ENCODE data around the gene TRMT2A.

Gene TRMT2A

GRCh38 chr22:20099099-20099711 lies 17.8 kb downstream of the TRMT2A start:
- DNase-seq, result no peak

GRCh38 chr22:20096574-20097420 lies 20.2 kb downstream of the TRMT2A start:
- DNase-seq, result no peak

GRCh38 chr22:20095521-20095920 lies 21.5 kb downstream of the TRMT2A start:
- DNase-seq, result no peak

GRCh38 chr22:20094197-20094807 lies 22.7 kb downstream of the TRMT2A start:
- no peak for DNase-seq

DNA sequence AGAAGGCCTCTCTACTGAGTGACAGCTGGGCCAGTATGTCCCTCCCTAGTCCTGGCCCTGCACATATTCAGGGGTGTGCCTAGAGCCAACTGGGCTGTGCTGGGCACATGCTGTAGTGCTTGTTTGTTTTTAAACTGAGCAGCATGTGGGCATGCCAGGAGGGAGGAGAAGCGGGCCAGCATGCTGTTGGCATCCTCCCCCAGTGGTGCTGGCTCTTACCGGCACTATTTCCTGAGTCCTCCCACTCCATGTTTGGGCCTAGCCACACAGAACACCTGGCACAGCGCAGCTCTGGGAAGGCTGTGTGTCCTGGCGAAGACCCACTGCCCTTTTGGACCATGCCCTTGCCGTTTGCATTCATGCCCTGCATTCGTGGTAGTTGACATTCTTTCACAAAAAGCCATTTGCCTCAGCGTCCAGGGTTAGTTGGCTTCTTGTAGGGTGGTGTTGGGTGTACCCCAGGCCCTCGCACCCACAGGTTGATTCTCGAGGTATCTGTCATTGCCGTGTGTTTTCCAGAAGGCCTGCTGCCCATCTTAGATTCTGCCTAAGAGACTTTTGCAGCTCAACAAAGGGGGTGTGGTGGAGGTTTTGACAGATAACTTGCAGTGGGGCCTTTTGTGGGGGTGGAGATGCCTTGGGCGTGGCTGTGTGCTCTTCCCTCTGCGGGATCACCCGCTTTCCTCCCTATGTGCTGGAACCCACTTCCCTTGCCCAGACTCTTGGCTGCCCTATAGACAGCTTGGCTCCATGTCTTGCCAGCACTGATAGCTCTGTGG lies 23.4 kb downstream of the TRMT2A start:
- DNase-seq, result no peak

DNA sequence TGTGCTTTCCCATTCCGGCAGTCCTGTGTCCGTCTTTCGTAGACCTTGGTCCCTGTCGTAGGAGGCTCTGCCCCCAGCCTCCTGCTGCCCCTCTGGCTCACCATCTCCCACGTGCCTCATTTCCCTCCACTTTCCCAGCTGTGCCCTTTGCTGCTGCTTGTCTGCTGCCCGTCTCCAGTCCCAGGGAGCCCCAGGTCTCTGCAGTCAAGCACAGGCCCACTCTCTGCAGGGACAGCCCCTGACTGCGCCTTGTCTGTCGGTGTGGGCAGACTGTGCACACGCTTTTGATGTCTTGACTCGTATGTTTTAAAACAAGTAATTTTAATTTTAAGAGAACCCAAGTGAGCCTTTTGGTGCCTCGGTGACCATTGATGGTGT lies 24.6 kb downstream of the TRMT2A start:
- no peak for DNase-seq

- no peak for DNase-seq
Observed at GRCh38 chr22:20091690-20092476, 25.1 kb downstream of the TRMT2A start.

- DNase-seq, result no peak
Observed at GRCh38 chr22:20090730-20091240, 26.2 kb downstream of the TRMT2A start.

- no peak for DNase-seq
Observed at GRCh38 chr22:20089977-20090729, 26.9 kb downstream of the TRMT2A start.

GRCh38 chr22:20089226-20089976 lies 27.6 kb downstream of the TRMT2A start:
- DNase-seq, result no peak

DNA sequence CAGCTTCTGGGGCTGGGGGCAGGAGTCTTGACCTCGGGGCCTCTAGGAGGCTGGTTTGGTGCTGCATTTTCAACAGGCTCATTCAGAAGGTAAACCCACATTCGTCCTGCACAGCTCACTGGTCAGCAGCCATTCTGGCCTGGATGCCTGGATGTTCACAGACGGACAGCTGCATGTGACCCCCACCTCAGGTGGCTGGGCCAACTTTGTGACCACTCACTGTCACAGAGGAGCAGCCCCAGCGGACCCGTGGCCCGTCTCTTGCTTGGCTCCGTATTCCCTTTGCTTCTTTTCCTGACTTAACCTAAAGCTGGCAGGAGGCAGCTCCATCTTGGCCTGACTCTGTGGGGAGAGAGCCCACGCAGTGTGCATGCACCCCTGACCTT lies 28.8 kb downstream of the TRMT2A start:
- DNase-seq, result no peak

GRCh38 chr22:20087319-20088262 lies 29.4 kb downstream of the TRMT2A start:
- no peak for DNase-seq

- DNase-seq, result no peak
Observed at GRCh38 chr22:20086763-20087162, 30.3 kb downstream of the TRMT2A start.

DNA sequence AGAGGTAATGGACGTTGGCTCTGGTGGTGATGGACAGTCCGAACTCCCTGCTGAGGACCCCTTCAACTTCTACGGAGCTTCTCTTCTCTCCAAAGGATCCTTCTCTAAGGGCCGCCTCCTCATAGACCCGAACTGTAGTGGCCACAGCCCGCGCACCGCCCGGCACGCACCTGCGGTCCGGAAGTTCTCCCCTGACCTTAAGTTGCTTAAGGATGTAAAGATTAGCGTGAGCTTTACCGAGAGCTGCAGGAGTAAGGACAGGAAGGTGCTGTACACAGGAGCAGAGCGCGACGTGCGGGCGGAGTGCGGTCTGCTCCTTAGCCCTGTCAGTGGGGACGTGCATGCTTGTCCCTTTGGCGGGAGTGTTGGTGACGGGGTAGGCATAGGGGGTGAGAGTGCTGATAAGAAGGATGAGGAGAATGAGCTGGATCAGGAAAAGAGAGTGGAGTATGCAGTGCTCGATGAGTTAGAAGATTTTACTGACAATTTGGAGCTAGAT lies 30.9 kb downstream of the TRMT2A start:
- DNase-seq, result no peak

- DNase-seq, result no peak
Observed at GRCh38 chr22:20085651-20086050, 31.4 kb downstream of the TRMT2A start.

DNA sequence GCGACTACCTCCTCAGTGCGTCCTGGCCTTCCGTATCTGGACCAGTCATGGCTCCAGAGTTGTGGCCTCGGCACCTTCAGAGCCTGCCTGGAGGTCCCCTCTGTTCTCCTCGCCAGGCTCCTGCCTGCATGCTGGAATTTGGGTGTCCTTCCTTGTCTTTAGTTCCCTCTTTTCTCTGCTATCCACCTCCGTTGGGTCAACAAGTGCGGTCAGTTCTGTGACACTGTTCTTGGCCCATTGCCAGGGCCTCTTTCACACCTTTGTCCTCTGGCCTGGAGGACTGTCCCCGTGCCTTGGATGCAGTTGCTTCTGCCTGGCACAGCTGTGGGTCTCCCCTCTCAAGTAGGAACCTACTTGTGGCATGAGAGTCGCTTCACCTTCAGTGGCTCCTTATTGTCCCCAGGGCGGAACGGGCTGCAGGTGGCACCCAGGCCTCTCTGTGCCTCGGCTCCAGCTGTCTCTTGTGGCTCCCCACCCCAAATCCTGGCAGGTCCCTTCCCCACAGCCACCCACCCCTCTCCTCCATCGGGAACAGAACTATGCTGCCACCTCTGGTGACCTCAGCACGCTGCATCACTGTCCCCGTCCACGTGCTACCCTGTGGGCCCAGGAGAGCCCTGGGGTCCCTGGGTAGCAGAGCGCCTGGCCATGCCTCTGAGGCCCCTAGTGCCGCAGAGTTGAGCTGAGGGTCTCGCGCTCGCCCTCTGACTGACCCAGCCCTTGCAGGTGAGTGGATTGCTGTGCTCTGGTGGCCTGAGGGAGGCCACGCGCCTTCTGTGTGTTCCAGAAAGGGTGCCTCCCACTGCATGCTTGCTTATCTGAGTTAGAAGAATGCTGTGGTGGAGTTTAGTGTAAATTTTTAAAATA lies 32.2 kb downstream of the TRMT2A start:
- no peak for DNase-seq

DNA sequence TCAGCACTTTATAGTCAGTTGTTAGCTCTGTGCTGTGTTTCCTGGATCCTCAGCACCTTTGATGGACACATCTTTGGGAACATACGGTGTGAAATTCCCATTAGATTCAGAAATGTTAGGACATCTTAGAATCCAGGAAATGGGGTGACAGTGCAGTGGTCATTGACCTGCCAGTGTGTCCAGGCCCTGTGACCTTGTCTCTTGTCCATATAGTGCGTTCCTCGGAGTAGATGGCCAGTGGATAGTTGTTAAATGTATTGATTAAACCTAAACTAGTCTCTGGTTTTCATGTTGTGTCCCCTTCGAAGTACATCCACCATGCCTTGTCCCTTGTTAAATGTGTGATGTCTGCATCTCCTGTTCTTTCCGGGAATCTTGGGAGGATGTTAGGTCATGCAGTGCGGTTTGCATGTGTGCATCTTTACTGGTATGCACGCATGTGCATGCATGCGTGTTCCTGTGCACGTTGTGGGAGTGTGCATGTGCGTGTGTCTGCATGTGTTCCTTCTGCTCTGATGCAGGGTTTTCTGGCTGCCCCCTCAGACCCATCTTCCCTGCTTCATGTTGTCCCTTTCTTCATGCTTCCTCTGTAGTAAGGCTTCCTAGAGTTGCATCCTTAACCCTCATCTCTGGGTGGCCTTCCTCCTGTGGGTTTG lies 33.0 kb downstream of the TRMT2A start:
- no peak for DNase-seq

Data from NCI-H1105 treated with DMSO at 0.1 percent for 48 hours (cell line).